ENCODE data around the gene PDE4D.

DNA sequence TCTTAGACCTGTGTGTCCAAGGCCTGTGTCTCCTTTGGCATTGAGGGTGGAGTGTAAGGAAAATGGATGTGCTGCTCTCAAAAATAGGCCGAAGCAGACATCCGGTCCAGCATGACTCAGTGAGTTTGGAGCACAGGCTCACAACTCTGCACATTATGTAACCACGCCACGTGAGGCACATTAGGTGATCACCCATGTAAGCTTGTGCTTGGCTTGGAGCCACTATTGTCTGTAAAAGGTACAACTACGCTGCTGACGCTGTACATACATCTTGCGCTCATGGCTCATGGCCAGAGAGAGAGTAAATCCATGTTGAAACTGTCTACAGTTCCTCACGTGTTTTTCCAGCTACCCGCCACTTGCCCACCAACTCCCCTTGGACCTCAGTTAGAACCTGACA is 177.5 kb downstream of the PDE4D start:
- no peak for TF ChIP-seq TARDBP (IDR thresholded peaks at IDR 0.05)
- no peak for TF ChIP-seq ELF4 (IDR thresholded peaks at IDR 0.05)
- TF ChIP-seq BHLHE40 (IDR thresholded peaks at IDR 0.05; ENCODE audit: borderline replicate concordance): no peak
- no peak for TF ChIP-seq FOXM1 (IDR thresholded peaks at IDR 0.05; ENCODE audit: borderline replicate concordance)

All from HEK293T (cell line).